HL-60 (cell line): ENCODE results near the gene CDYL.

Experiments used
- DNase-seq, 2 experiments: peaks; one replicate each; pipeline ENCODE4 v3.0.0-alpha.2; 2010 to 2020; ENCODE audit warnings: low read depth in 1 of 2, low spot score in 1 of 2
- H3K27ac ChIP-seq: fragments of 250-450 bp; sonication (Bioruptor Pico); replicated peaks from 2 replicates; pipeline ENCODE4 v1.5.1; 2020; ENCODE audit warnings: mild to moderate bottlenecking, moderate library complexity
- H3K27me3 ChIP-seq: fragments of 250-450 bp; sonication (Bioruptor Pico); 2 replicates; pipeline ENCODE4 v1.5.1; 2021; ENCODE audit warnings: mild to moderate bottlenecking, moderate library complexity; ENCODE audit not compliant: insufficient read depth, poor library complexity, severe bottlenecking
- H3K4me3 ChIP-seq: replicated peaks from 2 replicates; pipeline ENCODE4 v1.5.1; 2011; ENCODE audit warnings: mild to moderate bottlenecking, control low read depth, low read length; ENCODE audit not compliant: insufficient read depth
- CTCF ChIP-seq: IDR thresholded peaks from one replicate; pipeline ENCODE4 v1.5.1; 2011; ENCODE audit warnings: low read length, control low read depth, inconsistent platforms; ENCODE audit not compliant: insufficient read depth
- GABPA ChIP-seq: IDR thresholded peaks from 2 replicates; pipeline ENCODE4 v1.6.1; 2012; ENCODE audit warnings: low read depth
- POLR2AphosphoS5 ChIP-seq: IDR thresholded peaks from 2 replicates; pipeline ENCODE4 v1.6.1; 2012; ENCODE audit warnings: low read depth
- REST ChIP-seq: IDR thresholded peaks from 2 replicates; pipeline ENCODE4 v1.6.1; 2012; ENCODE audit warnings: low read depth; ENCODE audit not compliant: insufficient replicate concordance
- SPI1 ChIP-seq: IDR thresholded peaks from 2 replicates; pipeline ENCODE4 v1.6.1; 2012; ENCODE audit warnings: low read depth, mild to moderate bottlenecking, borderline replicate concordance

CDYL gene

GRCh38 chr6:4953440-4953839 is 177.2 kb downstream of the CDYL start:
- no peaks in the 10 kb centered on the region for H3K27me3 ChIP-seq

GRCh38 chr6:4956625-4957024 is 180.4 kb downstream of the CDYL start:
- H3K27me3 ChIP-seq = no peaks in the 10 kb centered on the region
- no peak overlapping the region for H3K4me3 ChIP-seq
- DNase-seq = no peak
- H3K27ac ChIP-seq = no peak overlapping the region
- no peak for TF ChIP-seq REST
- TF ChIP-seq CTCF = no peak
- TF ChIP-seq GABPA = no peak
- no peak for TF ChIP-seq SPI1
- no peak; the same call in 1 of the 2 replicates for TF ChIP-seq POLR2AphosphoS5

More at GRCh38 chr6:4953440-4953839, 177.2 kb downstream of the CDYL start:
- Histone ChIP-seq H3K4me3 (no peak overlapping the region), H3K27ac (no peak overlapping the region)
- TF ChIP-seq POLR2AphosphoS5 (no peak), SPI1 (no peak), GABPA (no peak), CTCF (no peak), REST (no peak)
- no peak for DNase-seq

GRCh38 chr6:4957521-4958231 is 181.5 kb downstream of the CDYL start:
- DNase-seq = no peak
- TF ChIP-seq SPI1 (no peak), GABPA (no peak), CTCF (no peak), POLR2AphosphoS5 (no peak), REST (no peak)
- H3K27ac ChIP-seq = no peak overlapping the region
- no peak overlapping the region for H3K4me3 ChIP-seq
- no peaks in the 10 kb centered on the region for H3K27me3 ChIP-seq
